ENCODE measurements around the gene FBXO2.

DNA sequence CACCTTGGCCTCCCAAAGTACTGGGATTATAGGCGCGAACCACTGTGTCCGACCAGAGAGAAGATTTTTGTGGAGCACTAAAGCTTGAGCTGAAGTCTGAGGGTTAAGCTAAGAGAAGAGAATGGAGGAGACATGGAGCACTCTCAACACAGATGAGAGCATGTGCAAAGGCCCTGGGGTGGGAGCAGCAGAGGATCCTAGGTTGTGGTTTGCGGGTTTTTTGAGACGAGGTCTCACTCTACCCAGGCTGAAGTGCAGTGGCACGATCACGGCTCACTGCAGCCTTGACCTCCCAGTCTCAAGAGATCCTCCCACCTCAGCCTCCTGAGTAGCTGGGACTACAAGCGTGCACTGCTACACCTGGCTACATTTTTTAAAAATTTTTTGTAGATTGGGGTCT lies 30.5 kb downstream of the FBXO2 start:
- TF ChIP-seq EZH2 (IDR thresholded peaks at IDR 0.05) = no peak
- no peak for TF ChIP-seq POLR2AphosphoS5 (IDR thresholded peaks at IDR 0.05; ENCODE audit: borderline replicate concordance, low read depth, low read length)
- TF ChIP-seq FOXP2 (optimal IDR thresholded peaks at IDR 0.05; ENCODE audit: control extremely low read depth, extremely low read length, insufficient read depth) = no peak
